Measurements from ENCODE around the gene UCKL1.

Gene UCKL1

DNA sequence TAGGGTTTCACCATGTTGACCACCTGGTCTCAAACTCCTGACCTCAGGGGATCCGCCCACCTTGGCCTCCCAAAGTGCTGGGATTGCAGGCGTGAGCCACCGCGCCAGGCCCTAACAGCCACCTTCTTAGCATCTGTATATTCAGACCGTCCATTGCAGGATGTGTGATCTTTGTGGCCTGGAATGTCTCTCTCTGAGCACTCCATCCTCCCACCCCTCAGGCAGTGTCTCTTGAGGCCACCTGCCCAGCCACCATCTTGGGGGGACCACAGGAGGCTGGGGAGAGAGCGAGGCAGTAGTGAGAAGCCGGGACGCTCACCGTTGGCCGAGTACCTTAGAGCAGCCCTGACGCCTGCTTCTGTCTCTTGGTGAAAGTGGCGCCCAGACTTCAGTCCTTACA is 42.4 kb downstream of the UCKL1 start:
- Histone ChIP-seq H3K79me2 (ENCODE audit: insufficient read depth, low read length) (peaks cover 88% of the 10 kb centered on the region), H3K9me3 (ENCODE audit: insufficient read depth, low read length) (0 out of 2 replicates have a peak, but pooled peaks cover 5% of the 10 kb centered on the region), H3K4me3 (ENCODE audit: insufficient read depth, low read length, poor library complexity, severe bottlenecking) (no peak overlapping the region), H3K9ac (ENCODE audit: low read length) (no peak overlapping the region), H3K9me2 (replicated peaks; ENCODE audit: insufficient read depth, low read length) (no peaks in the 10 kb centered on the region), H3F3A (ENCODE audit: insufficient read depth) (0 out of 2 replicates have a peak, but pooled peaks cover 4% of the 10 kb centered on the region), H3K27me3 (ENCODE audit: low read length) (no peaks in the 10 kb centered on the region), H4K20me1 (ENCODE audit: low read depth, low read length) (no peaks in the 10 kb centered on the region; the same call in 1 of the 2 replicates), H3K36me3 (ENCODE audit: low read length) (no peaks in the 10 kb centered on the region), H2AFZ (ENCODE audit: low read depth, low read length, severe bottlenecking) (no peak overlapping the region), H3K27ac (ENCODE audit: low read depth, low read length) (no peak overlapping the region), H3K4me2 (ENCODE audit: low read depth, low read length, poor library complexity, severe bottlenecking) (no peak overlapping the region)
- no peak for TF ChIP-seq EZH2phosphoT487 (conservative IDR thresholded peaks at IDR 0.05; ENCODE audit: low read length)
- TF ChIP-seq, protein P1, sequence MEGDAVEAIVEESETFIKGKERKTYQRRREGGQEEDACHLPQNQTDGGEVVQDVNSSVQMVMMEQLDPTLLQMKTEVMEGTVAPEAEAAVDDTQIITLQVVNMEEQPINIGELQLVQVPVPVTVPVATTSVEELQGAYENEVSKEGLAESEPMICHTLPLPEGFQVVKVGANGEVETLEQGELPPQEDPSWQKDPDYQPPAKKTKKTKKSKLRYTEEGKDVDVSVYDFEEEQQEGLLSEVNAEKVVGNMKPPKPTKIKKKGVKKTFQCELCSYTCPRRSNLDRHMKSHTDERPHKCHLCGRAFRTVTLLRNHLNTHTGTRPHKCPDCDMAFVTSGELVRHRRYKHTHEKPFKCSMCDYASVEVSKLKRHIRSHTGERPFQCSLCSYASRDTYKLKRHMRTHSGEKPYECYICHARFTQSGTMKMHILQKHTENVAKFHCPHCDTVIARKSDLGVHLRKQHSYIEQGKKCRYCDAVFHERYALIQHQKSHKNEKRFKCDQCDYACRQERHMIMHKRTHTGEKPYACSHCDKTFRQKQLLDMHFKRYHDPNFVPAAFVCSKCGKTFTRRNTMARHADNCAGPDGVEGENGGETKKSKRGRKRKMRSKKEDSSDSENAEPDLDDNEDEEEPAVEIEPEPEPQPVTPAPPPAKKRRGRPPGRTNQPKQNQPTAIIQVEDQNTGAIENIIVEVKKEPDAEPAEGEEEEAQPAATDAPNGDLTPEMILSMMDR (IDR thresholded peaks at IDR 0.05; ENCODE audit: insufficient read depth, low read length, poor library complexity, severe bottlenecking): no peak

DNA sequence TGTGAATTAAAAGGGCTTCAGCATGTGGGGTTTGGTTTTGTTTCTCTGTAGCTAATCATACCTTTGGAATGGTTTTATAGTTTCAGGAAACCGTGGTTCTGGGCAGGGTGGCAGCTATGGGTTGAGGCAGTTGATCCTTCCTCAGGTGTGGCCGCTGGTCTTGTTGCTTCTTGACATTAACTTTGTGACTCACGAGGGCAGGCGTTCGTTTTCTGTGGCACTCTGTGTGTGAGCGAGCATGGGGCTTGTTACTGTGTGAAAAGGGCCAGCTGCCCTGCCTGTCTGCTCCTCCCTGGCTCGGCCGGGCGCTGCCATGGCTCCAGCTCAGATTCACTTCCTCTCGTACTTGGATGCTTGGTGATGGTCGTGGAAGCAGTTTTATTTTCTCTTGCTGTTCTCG is 45.0 kb downstream of the UCKL1 start:
- TF ChIP-seq, protein P1 (IDR thresholded peaks at IDR 0.05; ENCODE audit: insufficient read depth, low read length, poor library complexity, severe bottlenecking): no peak
- TF ChIP-seq EZH2phosphoT487 (conservative IDR thresholded peaks at IDR 0.05; ENCODE audit: low read length): no peak
- Histone ChIP-seq H3F3A (ENCODE audit: insufficient read depth) (no peaks in the 10 kb centered on the region; the same call in 1 of the 2 replicates), H2AFZ (ENCODE audit: low read depth, low read length, severe bottlenecking) (no peak overlapping the region), H3K27me3 (ENCODE audit: low read length) (no peaks in the 10 kb centered on the region), H4K20me1 (ENCODE audit: low read depth, low read length) (no peaks in the 10 kb centered on the region; the same call in 1 of the 2 replicates), H3K36me3 (ENCODE audit: low read length) (no peaks in the 10 kb centered on the region), H3K9ac (ENCODE audit: low read length) (no peak overlapping the region), H3K79me2 (ENCODE audit: insufficient read depth, low read length) (peaks cover 93% of the 10 kb centered on the region), H3K9me3 (ENCODE audit: insufficient read depth, low read length) (0 out of 2 replicates have a peak, but pooled peaks cover 5% of the 10 kb centered on the region), H3K27ac (ENCODE audit: low read depth, low read length) (no peak overlapping the region), H3K4me2 (ENCODE audit: low read depth, low read length, poor library complexity, severe bottlenecking) (no peak overlapping the region), H3K9me2 (replicated peaks; ENCODE audit: insufficient read depth, low read length) (no peaks in the 10 kb centered on the region), H3K4me3 (ENCODE audit: insufficient read depth, low read length, poor library complexity, severe bottlenecking) (no peak overlapping the region)

DNA sequence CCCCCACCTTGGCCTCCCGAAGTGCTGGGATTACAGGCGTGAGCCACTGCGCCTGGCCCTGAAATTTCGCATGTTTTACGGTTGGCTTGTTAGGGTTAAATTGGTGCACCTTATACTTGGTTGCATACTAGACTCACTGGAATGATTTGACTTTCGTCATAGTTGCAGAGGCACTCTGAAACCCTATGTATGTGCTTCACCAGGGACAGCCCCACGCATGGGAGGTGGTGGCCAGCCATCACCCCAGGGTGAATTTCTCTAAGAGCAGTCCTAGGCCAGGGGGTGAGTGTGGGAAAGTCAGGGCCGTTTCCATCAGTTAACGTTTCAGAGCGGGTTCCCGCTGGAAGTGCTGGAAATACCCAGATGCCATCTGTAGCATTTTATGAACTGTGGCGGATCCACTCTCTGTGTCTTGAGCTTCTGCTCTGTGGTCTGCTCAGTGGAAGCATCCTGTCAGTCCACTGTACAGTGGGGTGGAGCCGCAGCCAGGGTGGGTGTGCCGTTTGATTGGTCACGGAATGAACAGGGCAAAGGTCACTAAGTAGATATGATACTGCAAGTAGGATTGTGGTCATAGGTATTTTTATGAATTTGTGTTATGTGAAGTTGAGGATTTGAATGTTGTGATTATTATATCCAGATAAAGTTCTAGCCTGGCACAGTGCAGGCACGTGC is 48.1 kb downstream of the UCKL1 start:
- Histone ChIP-seq H3K79me2 (ENCODE audit: insufficient read depth, low read length) (peaks cover 97% of the 10 kb centered on the region), H3K27me3 (ENCODE audit: low read length) (no peaks in the 10 kb centered on the region), H3K9me2 (replicated peaks; ENCODE audit: insufficient read depth, low read length) (no peaks in the 10 kb centered on the region), H2AFZ (ENCODE audit: low read depth, low read length, severe bottlenecking) (no peak overlapping the region), H3F3A (ENCODE audit: insufficient read depth) (no peaks in the 10 kb centered on the region; the same call in 1 of the 2 replicates), H3K4me2 (ENCODE audit: low read depth, low read length, poor library complexity, severe bottlenecking) (no peak overlapping the region), H3K9me3 (ENCODE audit: insufficient read depth, low read length) (no peaks in the 10 kb centered on the region), H4K20me1 (ENCODE audit: low read depth, low read length) (peaks cover 4% of the 10 kb centered on the region; the same call in 1 of the 2 replicates), H3K9ac (ENCODE audit: low read length) (no peak overlapping the region), H3K27ac (ENCODE audit: low read depth, low read length) (no peak overlapping the region), H3K36me3 (ENCODE audit: low read length) (no peaks in the 10 kb centered on the region), H3K4me3 (ENCODE audit: insufficient read depth, low read length, poor library complexity, severe bottlenecking) (no peak overlapping the region)
- TF ChIP-seq, protein P1 (IDR thresholded peaks at IDR 0.05; ENCODE audit: insufficient read depth, low read length, poor library complexity, severe bottlenecking): no peak
- TF ChIP-seq EZH2phosphoT487 (conservative IDR thresholded peaks at IDR 0.05; ENCODE audit: low read length): no peak
